Central memory CD4-positive, alpha-beta T cell (primary cell): ENCODE results near the gene KRT39.
"Not testable (repeated sequence)": the region's sequence is repeated elsewhere in the genome, so short reads cannot be mapped to it uniquely, and the experiment has no call there.

ENCODE experiments used
- DNase-seq: peaks from one replicate; pipeline ENCODE4 v3.0.0; 2022

KRT39 gene

DNA sequence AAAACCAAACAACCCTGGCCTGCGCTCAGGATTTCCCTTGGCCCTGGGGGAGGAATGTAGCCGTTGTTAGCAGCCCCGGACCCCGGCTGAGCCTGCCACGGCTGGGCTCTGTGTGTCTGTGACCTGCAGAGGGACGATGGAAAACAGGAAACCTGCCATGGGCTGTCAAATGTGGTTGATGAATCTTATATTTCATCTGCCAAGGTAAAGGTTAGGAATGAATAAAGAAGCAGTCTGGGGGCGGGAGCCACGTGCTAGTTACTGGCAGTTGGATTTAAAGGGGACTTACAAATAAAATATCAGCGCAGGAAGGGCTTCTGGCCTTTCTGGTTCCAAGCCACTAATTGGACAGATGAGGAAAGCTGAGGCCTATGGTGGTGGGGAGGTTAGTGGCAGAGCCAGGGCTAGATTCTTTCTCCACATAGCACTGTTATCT is 29.3 kb downstream of the KRT39 start, which contains the start of gene KRT23:
Gene KRT23, minus strand, starts transcription at position 263 of the 436 bp plus-strand sequence. CDS start 1,043 bp downstream, outside the sequence.
- DNase-seq, result no peak

DNA sequence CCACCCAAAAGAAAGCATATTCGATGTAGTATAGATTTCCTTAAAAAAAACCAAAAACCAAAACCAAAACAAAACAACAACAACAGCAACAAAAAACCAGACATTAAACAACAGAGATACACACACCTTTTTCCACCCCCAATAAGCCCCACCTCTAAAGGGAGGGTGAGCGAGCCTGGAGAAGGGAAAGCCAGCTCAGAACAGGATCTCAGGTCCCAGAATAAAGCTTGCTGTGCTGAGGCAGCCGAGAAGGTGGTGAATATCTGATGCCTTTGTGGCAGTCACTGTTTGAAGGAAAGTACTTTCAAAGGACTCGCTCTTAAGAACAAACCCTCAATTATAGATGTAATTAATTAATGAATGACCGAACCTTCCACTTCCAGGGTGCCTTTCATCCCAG is 29.8 kb downstream of the KRT39 start:
- no peak for DNase-seq

DNA sequence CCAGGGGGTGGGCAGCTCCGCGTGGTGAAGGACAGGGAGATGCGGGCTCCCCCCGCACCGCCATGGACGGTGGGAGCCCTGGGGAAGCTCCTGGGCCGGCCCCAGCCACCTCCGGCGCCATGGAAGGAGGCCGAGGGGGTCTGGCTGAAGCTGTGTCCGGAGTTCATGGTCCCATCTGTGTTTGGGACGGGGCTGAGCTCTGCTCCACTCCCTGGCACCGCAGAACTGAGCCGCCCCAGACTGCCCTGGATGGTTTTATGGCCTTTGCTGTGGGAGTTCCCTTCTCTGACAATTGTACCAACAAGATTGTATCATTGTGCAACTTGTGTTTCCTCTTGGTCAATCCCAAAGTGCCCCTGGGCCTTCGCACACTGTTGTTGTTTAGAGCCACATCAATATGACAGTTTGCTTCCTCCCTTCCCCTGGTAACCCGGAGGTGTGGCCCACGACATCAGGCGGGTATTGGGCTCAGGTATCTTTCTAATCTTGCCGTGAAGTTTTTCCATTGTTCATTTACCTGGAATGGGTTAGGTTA is 30.2 kb downstream of the KRT39 start:
- no peak for DNase-seq

DNA sequence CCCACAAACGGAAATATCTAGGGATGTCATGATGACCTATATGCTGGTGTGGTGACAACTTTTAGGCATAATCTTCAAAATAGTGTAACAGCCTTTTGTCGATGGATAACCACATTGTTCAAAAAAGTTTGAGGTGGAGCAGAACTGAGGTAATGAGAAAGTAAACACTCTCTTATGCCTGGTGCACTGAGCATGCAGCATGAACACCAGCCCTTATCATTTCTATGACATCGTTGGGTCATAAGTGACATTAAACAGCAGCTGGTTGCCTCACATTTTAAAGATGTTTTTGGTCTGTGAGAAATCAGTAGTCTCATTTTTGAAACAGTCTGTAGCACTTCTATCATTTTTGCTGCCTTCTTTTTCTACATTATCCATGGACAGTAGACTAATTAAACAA is 31.1 kb downstream of the KRT39 start:
- DNase-seq, result peak; percentile 5

DNA sequence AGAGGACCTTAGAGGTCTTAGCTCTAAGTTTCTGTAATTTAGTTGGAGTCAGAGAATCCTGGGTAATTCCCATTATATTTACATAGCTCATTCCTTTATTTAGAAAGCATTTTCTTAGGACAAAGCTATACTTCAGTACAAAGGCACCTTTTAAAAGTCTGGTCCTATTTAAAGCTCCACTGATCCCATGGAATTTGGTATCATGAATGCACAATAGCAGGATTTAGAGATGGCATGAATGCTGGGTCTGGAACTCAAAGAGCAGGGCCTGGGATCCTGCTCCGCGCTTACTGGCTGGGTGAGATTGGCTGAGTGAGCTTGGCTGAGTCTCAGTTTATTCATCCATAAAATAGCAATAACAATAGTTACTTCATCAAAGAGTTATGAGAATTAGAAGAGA is 34.1 kb downstream of the KRT39 start:
- no peak for DNase-seq

DNA sequence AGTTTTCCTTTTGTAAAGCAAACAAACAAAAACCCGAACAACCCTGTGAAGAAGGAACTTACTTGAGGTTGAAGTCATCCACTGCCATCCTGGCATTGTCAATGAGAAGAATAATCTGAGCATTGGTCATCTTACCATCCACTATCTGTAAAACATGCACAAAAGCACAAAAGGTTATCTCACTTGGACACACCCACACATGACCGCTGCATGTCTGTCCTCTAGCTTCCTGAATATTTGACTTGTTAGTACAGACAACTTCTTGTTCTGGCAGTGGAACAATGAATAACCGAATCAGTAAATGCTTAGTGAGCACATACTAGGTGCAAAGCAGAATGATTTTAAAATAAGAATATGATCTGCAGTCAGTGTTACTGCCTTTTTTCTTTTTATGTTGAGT is 35.4 kb downstream of the KRT39 start:
- no peak for DNase-seq

DNA sequence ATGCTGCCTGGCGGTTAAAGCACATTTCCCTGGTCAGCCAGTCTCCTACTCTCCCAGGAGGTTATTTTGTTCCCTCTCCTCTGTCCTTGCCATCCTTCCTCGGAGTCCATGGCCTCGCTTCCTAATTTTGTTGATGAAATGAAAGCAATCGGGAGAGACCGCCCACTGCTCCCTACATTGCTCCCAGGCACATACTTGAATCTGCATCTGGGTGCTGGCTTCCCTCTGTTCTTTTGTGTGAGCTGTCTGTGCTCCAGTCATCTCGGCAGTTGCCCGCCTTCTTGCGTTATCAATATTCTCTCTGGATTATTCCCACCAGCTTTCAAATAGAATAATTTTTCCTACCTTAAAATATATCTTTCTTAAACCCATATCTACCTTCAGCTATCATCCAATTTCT is 40.4 kb downstream of the KRT39 start:
- DNase-seq, result no peak

DNA sequence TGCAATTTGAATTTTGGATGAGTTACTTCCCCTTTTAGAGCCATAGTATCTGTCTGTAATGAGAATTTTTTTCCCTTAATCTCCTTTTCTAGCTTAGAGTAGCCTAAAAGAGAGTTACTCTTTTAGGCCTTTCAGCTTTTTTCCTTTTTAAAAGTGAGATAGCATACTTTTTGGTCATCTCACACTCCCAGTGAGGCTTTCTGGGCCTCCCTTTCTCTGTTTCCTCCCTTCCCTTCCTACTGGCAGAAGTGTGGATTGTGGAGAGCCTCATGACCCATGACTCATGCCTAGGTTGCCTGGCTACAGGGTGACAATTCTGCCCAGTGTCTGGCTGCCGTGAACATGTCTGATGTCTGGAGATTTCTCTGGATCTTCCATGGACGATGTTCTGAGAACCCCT is 44.5 kb downstream of the KRT39 start:
- DNase-seq, result no peak

DNA sequence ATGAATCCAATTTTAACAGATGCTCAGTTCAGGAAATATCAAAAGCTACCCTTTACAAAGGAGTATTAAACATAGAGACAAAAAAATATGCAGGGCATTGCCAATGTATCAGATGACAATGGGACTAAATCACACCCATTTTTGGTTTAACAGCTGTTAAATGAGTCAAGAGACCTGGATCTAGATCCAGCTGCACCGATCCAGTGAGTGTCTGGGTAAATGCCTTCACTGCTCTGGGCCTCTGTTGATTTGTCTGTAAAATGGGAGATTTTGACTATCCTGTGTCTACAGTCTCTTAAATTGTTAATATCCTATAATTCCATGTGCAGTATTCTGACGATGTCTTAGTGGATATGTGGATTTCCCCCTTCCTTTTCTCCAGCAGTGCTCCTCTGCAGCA is 45.7 kb downstream of the KRT39 start:
- DNase-seq, result no peak

DNA sequence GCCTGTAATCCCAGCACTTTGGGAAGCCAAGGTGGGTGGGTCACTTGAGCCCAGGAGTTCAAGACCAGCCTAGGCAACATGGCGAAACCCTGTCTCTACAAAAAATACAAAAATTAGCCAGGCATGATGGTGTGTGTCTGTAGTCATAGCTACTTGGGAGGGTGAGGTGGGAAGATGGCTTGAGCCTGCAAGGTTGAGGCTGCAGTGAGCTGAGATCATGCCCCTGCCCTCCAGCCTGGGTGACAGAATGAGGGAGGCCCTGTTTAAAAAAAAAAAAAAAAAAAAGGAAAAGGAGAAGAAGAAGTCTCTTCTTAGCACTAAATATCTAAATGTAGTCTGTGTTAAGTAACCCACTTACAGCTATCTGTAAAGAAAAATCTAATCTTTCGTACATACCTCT is 49.6 kb downstream of the KRT39 start:
- DNase-seq, result not testable (repeated sequence)

DNA sequence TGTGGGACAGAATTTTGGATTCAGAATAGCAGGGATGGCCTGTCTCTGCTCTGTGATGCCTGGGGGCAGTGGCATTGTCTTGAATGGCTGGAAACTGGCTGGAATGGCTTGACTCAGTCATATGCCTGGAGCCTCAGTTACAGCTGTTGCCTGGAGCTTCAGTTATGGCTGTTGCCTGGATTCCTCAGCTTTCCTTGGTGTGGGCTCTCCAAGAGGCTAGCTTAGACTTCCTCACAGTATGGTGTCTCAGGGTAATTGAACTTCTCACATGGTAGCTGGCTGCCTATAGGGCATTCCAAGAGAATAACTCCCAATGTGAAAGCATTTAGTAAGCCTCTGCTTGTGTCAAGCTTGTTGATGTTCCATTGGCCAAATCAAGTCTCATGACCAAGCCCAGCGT is 50.4 kb downstream of the KRT39 start:
- DNase-seq, result no peak

DNA sequence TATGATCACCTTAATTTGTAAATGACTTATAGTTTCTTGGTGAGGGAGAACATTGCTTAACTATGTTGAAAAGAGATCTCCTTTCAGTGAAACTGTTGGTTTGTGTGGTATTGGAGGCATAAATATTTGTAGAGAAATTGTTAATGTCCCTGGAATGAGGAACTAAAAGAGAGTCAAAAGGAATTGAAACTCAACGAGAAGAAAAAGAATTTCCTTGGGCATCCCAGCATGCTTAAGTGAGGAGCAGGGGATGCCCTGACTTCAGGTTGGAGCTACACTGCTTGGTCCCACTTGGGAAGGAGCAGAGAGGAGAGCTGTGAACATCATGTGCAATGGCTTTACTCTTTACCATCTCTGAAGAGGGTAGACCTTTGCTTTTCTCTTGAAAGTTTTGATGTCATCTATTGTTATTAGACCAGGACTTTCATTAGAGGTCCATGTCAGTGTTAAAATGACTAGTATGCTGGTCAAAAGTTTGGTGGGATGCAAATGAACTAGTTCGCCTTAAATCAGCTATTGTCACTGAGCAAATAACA is 51.0 kb downstream of the KRT39 start:
- DNase-seq, result no peak

DNA sequence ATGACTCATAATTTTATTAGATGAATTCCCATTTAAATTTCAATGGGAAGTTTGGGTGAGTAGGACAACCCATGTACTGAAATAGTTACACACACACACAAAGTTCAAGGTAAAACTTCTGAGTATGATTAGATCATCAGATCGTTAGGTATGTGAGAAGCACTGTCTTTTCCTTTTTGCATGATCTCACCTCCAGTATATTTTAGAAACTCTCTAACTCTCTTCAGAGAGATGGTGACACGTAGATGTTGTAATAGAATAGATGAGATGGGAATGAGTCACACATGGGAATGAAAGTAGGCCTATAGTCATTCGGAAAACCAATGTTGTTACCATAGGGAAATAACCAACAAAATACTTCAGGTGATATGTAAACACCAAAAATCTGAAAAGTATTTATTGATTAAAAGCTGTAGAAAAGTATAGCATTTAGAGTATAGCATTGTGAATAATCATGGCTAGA is 51.5 kb downstream of the KRT39 start:
- DNase-seq, result no peak

DNA sequence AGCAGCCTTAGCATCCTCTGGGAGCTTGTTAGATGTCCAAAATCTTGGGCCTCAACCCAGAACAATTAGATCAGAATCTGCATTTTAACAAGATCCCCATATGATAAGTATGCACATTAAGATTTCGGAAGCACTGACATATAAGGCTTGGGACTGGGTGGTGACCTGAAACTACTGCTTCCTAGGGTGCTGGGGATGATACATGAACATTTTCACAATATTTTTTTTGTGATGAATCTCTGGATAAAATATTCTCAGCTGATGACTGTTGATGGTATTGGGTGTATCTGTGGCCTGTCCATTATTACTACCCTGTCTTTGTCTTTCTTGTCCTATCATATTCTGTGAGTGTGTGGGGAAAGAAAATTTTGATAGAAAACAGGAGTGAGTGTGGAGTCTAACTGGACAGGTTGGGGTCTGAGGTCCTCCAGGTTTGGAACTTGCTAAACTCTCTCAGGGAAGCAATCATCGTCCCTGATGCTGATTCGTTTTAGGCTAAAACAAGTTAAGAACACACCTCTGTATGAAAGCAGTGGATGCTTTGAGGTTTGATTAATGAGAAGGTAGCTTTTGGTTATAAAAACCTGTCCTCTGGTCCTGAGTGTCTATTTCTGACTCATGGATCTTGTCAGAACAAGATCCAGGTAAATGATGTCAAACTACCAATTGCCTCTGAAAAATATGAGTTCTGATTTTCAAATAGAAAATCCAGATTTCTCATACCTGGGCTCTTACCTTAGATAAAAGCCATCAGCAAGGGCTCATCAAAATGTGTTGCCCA is 52.5 kb downstream of the KRT39 start:
- DNase-seq, result no peak

DNA sequence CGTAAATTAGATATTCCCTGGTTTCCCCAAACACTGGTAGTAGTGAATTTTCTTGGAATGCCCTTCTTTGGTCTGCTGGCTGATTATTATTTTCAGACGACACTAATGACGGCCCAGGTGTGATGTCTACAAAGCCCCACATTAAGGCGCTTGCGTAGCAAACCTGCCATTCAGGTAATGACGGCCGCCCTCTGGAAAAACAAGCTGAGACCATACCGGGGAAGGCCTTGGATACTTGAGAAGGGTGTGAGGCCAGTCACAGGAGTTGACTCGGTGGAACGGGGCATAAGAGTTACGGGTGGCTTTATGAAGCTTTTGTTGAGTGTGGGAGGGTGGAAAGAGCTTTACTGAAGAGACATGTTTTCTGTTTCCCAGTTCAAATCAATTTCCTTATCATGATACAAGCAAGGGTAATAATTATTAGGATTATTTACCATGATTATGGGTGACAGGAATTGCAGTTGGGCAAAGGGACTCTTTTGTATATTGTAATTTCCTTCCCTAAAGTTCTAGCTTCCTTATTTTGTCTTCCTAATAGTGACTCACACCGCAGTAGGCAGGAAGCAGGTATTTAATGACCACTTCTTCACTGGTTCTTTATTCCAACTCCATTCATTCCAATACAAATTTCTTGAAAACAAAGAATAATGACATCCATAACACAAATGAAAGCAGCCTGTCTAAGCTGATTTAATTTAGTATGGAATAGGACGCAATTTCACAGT is 54.1 kb downstream of the KRT39 start:
- no peak for DNase-seq

DNA sequence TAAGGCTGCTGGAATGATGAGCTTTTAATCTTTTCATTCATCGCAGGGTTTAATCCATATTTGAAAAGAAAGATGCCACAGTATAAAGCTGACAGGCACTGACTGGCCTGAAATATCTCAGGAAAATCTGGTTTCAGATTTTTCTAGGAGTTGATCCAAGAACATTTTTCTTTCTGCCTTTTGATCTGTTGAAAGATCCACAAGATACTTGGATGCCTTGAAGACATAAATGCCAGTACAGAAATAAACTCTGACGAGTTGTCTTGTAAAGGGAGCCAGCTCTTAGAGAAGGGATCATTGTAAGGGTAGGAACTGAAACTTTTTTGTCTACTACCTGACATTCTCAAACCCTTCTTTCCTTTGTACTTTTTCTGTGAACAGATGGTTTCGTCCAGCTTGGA is 56.3 kb downstream of the KRT39 start:
- DNase-seq, result no peak

DNA sequence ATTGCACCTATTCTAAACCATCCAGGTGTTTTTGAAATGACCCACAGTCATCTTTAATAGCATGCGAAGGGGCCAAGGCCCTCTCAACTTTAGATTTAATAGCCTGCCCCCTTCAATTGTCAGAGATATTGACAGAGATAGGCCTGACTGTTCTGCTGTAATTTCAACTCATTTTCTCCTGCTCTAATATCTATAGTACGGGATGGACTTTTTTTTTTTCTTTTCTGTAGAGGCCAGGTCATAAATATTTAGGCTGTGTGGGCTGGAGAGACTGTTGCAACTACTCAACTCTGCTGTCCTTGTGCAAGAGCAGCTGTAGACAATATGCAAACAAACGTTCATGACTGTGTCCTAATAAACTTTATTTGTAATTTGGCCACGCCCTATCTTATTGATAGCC is 57.0 kb downstream of the KRT39 start:
- no peak for DNase-seq

DNA sequence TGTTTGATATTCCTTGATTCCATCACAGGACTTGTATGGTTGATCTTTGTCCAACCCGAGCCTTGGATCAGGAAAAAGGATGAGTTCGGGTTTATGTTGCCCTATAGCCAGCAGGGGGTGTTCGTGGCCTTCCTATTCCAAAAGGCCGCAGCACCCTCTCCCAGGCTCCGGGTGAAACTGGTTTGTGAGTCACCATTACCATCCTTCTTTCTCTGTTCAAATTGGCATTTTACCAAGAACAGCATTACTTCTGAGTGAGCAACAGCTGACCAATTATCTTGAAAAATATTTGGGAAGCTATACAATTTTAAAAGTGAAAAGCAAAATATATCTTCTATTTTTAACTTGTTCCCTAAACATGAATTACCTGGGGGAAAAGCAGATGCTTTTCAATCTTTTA is 57.4 kb downstream of the KRT39 start:
- peak; percentile 58 for DNase-seq
